GM19397 (cell line): Measurements from ENCODE around the gene TMEM147.
"Not testable (repeated sequence)": the region's sequence is repeated elsewhere in the genome, so short reads cannot be mapped to it uniquely, and the experiment has no call there.

Experiments
- ATAC-seq: cut with Tn5 transposase; IDR thresholded peaks from one replicate; pipeline ENCODE4 v1.9.1; 2021; ENCODE audit warnings: mild to moderate bottlenecking, moderate library complexity; ENCODE audit not compliant: unreplicated experiment

The TMEM147 gene

GRCh38 chr19:35561436-35561835 lies 16.0 kb downstream of the TMEM147 start:
- no peak for ATAC-seq

DNA sequence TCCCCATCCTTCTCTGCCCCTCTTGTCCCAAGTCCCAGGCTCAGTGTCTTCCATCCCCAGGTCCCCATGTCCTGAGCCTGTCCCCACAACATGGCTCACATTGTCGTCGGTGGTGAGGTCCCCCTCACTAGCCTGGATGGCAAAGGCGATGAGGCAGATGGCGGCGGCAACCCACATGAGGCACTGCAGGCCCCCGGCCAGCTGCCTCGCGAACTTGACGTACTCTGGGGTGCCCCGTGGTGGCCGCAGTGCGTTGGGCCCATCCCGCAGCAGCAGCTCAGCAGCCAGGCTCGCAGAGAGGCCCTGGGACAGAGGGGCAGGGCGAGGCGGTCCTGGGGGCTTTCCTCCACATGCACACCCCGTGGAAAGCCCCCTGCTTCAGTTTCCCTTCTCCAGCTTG lies 16.9 kb downstream of the TMEM147 start:
- ATAC-seq: no peak

- no peak for ATAC-seq
These were observed 17.4 kb downstream of the TMEM147 start for GRCh38 chr19:35562776-35563175.

GRCh38 chr19:35563207-35563829 lies 17.9 kb downstream of the TMEM147 start, which contains the start of gene ATP4A:
Gene ATP4A, minus strand, starts transcription at chr19:35563658. Its CDS starts 29 bp downstream, at chr19:35563629.
- no peak for ATAC-seq

DNA sequence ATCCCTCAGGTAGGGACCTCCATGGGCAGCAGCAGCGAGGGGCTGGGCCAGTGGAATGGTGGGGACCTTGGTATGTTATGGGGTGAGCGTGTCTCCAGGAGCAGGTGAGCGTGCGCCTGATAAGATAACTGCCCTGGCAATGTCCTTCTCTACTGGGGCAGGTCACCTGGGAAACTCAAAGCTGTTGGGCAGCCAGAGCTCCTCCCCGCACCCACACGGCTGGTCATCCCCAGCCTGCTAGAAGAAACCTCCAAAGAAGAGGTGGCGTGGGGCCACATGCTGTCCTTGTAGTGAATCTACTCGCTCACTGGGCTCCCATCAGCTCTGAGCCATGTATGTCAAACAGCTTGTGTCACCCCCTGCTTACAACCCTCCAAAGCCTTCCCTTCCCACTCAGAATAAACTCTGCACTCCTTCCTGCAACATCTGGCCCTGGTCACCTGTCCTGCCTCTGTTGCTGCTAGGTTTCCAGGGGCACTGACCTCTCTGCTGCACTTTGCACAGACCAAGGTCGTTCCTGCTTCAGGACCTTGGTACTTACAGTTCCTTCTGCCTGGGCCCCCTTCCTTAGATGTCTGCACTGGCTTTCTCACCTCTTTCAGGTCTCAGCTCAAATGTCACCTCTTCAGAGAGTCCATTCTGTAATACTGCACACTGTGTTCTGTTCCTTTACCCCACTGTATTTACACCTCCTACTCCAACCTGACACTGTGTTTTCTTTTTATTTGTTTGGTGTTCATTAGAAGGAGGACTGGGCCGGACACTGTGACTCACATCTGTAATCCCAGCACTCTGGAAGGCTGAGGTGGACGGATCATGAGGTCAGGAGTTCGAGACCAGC lies 19.8 kb downstream of the TMEM147 start:
- ATAC-seq: no peak

- no peak for ATAC-seq
These were observed 21.3 kb downstream of the TMEM147 start for GRCh38 chr19:35566738-35567137.

DNA sequence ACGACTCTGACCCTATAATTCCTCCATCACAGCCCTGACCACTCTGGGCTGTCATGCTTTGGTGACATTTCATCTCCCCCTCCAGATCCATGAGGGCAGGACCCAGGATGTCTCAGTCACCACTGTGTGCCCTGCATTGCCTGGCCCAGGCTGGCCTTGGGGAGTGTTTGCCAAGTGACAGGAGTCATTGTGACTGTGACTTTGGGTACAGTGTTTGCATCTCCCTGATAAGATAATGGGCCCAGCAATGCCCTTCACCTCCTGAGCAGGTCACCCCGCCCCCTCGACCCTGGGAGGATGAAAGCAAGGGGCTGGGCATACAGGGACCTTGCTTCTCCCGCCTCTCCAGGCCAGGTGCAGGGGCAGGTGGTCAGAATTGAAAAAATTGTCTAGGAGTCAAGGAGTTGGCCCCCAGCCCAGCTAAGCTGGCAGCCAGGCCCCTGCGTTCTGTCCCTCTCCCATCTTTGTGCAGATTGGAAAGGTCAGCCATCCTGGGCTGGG lies 23.9 kb downstream of the TMEM147 start:
- ATAC-seq: no peak

GRCh38 chr19:35571406-35571965 lies 26.1 kb downstream of the TMEM147 start:
- ATAC-seq: no peak

DNA sequence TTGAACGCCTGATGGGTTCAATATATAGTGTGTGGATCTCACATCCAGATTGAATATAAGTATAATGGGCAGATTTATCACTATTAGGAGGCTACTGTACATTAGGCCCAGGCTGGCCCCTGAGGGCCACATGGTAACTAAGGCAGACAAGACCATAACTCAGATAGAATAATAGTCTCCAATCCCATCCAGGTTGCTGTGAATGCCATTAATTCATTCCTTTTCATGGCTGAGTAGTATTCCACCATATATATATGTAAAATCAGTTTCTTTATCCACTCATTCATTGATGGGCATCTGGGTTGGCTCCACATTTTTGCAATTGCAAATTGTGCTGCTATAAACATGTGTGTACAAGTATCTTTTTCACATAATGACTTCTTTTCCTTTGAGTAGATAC lies 32.5 kb downstream of the TMEM147 start:
- no peak for ATAC-seq

DNA sequence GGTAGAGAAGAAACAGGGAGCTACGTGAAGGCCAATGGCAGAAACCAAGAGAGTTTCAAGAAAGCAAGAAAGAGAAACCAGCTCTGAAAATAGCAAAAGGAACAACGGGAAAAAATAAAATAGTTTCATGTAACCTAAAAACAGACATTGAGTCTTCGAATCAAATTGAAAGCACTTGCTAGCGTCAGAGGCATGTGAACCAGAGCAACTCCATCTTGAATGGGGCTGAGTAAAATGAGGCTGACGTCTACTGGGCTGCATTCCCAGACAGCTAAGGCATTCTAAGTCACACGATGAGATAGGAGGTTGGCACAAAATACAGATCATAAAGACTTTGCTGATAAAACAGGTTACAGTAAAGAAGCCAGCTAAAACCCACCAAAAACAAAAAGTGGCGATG lies 33.3 kb downstream of the TMEM147 start:
- no peak for ATAC-seq

DNA sequence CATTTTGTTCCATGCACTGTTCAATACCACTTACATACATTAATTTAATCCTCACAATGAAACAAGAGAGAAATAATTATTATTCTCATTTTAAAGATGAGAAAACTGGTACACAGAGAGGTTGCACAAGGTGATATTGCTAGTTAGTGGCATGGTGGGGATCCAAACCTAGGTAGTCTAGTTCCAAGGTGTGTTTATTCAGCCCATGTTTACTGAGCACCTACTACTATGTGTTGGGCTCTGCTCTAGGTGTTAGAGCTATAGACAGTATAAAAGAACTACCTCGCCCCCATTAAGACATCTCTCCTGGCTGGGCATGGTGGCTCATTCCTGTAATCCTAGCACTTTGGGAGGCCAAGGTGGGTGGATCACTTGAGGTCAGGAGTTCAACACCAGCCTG lies 37.3 kb downstream of the TMEM147 start:
- ATAC-seq: no peak

- ATAC-seq: no peak
These were observed 40.4 kb downstream of the TMEM147 start, which contains the start of gene PMIS2 for GRCh38 chr19:35585848-35586247. Gene PMIS2, plus strand, starts transcription at chr19:35586173. Its CDS starts 87 bp downstream, at chr19:35586260.

GRCh38 chr19:35587321-35587720 lies 41.9 kb downstream of the TMEM147 start:
- ATAC-seq: no peak

- no peak for ATAC-seq
These were observed 45.4 kb downstream of the TMEM147 start for GRCh38 chr19:35590875-35591274.

- ATAC-seq: no peak
These were observed 46.8 kb downstream of the TMEM147 start for GRCh38 chr19:35592226-35592625.

- not testable (repeated sequence) for ATAC-seq
These were observed 49.6 kb downstream of the TMEM147 start for GRCh38 chr19:35595026-35595425.

GRCh38 chr19:35595928-35596327 lies 50.5 kb downstream of the TMEM147 start:
- no peak for ATAC-seq

DNA sequence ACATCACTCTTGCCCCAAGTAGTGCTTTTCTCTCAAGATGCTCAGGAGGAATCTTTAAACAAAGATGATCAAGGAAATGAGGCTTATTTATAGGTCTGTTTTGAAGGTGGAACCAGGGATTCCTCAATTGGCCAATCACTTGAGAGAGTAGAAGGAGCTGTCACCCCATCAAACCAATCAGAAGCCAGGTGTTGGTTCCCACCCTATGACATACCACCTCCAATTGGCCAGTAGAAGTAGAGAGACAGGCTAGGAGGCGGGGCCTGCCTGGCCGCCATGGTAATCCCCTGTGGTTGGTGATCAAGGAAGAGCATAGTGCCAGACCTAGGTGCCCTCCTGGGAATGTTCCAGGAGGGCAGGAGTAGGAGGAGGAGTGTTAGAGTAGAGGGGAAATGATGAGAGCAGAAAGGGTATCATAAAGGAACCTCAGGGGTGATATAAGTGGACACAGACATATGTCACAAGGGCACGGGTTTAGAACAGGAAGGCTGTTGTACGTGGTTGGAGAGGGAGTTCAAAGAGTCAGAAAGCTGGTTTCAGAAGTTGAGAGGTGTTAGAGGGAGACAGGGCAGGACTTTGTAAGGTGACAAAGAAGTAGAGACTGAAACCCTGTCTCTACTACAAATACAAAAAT lies 51.1 kb downstream of the TMEM147 start:
- no peak for ATAC-seq
